IMR-90 (cell line): Measurements from ENCODE around the gene ST3GAL4. TPM values are rescaled to one million over a fixed set of nuclear protein-coding genes. Genes with fewer than 3 reads are reported as not detected.

Experiments used
- ATAC-seq: fragments of 200-7000 bp; cut with Tn5 transposase; 2 replicates; pipeline ENCODE4 v1.9.1; 2020; ENCODE audit warnings: low read depth, mild to moderate bottlenecking, moderate library complexity
- BruUV-seq: library from RNA; stranded (reverse); fragments of 400-500 nt; replicated peaks from 2 replicates; lab custom pipeline; 2021; lab: Mats Ljungman, UMichigan
- CTCF ChIA-PET: fragments of 300-600 bp; formaldehyde crosslinking; extraction: SDS; loops from one replicate; lab custom pipeline; 2021; ENCODE audit warnings: antibody characterized with exemption; lab: Yijun Ruan, JAX
- POLR2A ChIA-PET: fragments of 300-600 bp; sonication (Branson Sonifier 250); formaldehyde crosslinking; loops from one replicate; lab custom pipeline; 2022; ENCODE audit warnings: antibody characterized with exemption; ENCODE audit not compliant: unreplicated experiment; lab: Charles Lee
- DNase-seq: peaks from one replicate; pipeline ENCODE4 v3.0.0; 2013
- H2AFZ ChIP-seq: replicated peaks from 2 replicates; pipeline ENCODE3; 2013; ENCODE audit warnings: low read length, mild to moderate bottlenecking; ENCODE audit not compliant: poor library complexity
- H2AK5ac ChIP-seq: 2 replicates; pipeline ENCODE4 v1.6.1; 2013; ENCODE audit warnings: low read depth, low read length, inconsistent platforms
- H2AK9ac ChIP-seq: replicated peaks from 2 replicates; pipeline ENCODE3; 2013; ENCODE audit warnings: mild to moderate bottlenecking, low read depth, low read length, moderate library complexity; ENCODE audit not compliant: poor library complexity
- H2BK120ac ChIP-seq: 2 replicates; pipeline ENCODE4 v1.6.1; 2013; ENCODE audit warnings: low read depth, low read length, inconsistent platforms
- H2BK15ac ChIP-seq: 3 replicates; pipeline ENCODE4 v1.6.1; 2013; ENCODE audit warnings: low read depth, low read length, inconsistent platforms
- H2BK20ac ChIP-seq: 2 replicates; pipeline ENCODE4 v1.6.1; 2013; ENCODE audit warnings: low read depth, mild to moderate bottlenecking, inconsistent platforms, low read length, moderate library complexity
- H2BK5ac ChIP-seq: 2 replicates; pipeline ENCODE4 v1.6.1; 2013; ENCODE audit warnings: mild to moderate bottlenecking, low read depth, low read length, inconsistent platforms; ENCODE audit not compliant: poor library complexity, severe bottlenecking
- H3K14ac ChIP-seq: replicated peaks from 2 replicates; pipeline ENCODE4 v1.6.1; 2013; ENCODE audit warnings: low read depth, low read length, inconsistent platforms
- H3K18ac ChIP-seq: 2 replicates; pipeline ENCODE4 v1.6.1; 2013; ENCODE audit warnings: low read depth, low read length, control low read depth
- H3K23ac ChIP-seq: 2 replicates; pipeline ENCODE4 v1.6.1; 2013; ENCODE audit warnings: low read depth, low read length, inconsistent platforms
- H3K27ac ChIP-seq: 2 replicates; pipeline ENCODE4 v1.5.1; 2013; ENCODE audit warnings: mild to moderate bottlenecking, control low read depth, low read length; ENCODE audit not compliant: insufficient read depth
- H3K27me3 ChIP-seq: 2 replicates; pipeline ENCODE4 v1.6.1; 2013; ENCODE audit warnings: low read length; ENCODE audit not compliant: control insufficient read depth, insufficient read depth
- H3K36me3 ChIP-seq: 2 replicates; pipeline ENCODE4 v1.6.1; 2013; ENCODE audit warnings: low read length, mixed read lengths; ENCODE audit not compliant: control insufficient read depth, insufficient read depth
- H3K4ac ChIP-seq: 2 replicates; pipeline ENCODE4 v1.6.1; 2013; ENCODE audit warnings: low read depth, low read length, inconsistent platforms
- H3K4me1 ChIP-seq: 2 replicates; pipeline ENCODE4 v1.6.1; 2013; ENCODE audit warnings: low read length, mixed read lengths; ENCODE audit not compliant: control insufficient read depth, insufficient read depth
- H3K4me2 ChIP-seq: 2 replicates; pipeline ENCODE4 v1.6.1; 2013; ENCODE audit warnings: low read depth, mild to moderate bottlenecking, control low read depth, low read length, moderate library complexity
- H3K4me3 ChIP-seq: 2 replicates; pipeline ENCODE4 v1.5.1; 2013; ENCODE audit warnings: low read depth, mild to moderate bottlenecking, control low read depth, low read length, moderate library complexity; ENCODE audit not compliant: insufficient read depth
- H3K56ac ChIP-seq: 2 replicates; pipeline ENCODE4 v1.6.1; 2013; ENCODE audit warnings: low read length, inconsistent platforms; ENCODE audit not compliant: insufficient read depth; ENCODE audit errors: extremely low read depth
- H3K79me1 ChIP-seq, 2 experiments: 2 replicates each; pipeline ENCODE4 v1.6.1; 2013; ENCODE audit warnings: low read length in 2 of 2, inconsistent platforms in 1 of 2, low read depth in 1 of 2
- H3K9ac ChIP-seq: 2 replicates; pipeline ENCODE4 v1.6.1; 2013; ENCODE audit warnings: low read depth, low read length, control low read depth
- H3K9me1 ChIP-seq: 2 replicates; pipeline ENCODE4 v1.6.1; 2013; ENCODE audit warnings: low read length, inconsistent platforms; ENCODE audit not compliant: insufficient read depth
- H3K9me3 ChIP-seq: 2 replicates; pipeline ENCODE4 v1.6.1; 2013; ENCODE audit warnings: low read length; ENCODE audit not compliant: control insufficient read depth, insufficient read depth
- H4K20me1 ChIP-seq: 2 replicates; pipeline ENCODE4 v1.6.1; 2013; ENCODE audit warnings: low read length, inconsistent platforms; ENCODE audit not compliant: insufficient read depth
- H4K5ac ChIP-seq: 2 replicates; pipeline ENCODE4 v1.6.1; 2013; ENCODE audit warnings: mild to moderate bottlenecking, low read depth, low read length, control low read depth
- H4K8ac ChIP-seq, 2 experiments: 2 replicates each; pipeline ENCODE4 v1.6.1; 2013; ENCODE audit warnings: low read depth in 2 of 2, low read length in 2 of 2, control low read depth in 1 of 2, inconsistent platforms in 1 of 2
- H4K91ac ChIP-seq: 2 replicates; pipeline ENCODE4 v1.6.1; 2013; ENCODE audit warnings: low read depth, low read length, inconsistent platforms; ENCODE audit not compliant: insufficient read depth
- BHLHE40 ChIP-seq: fragments of 150-350 bp; IDR thresholded peaks from 2 replicates; pipeline ENCODE4 v1.6.1; 2016; ENCODE audit warnings: mild to moderate bottlenecking, low read depth, low read length
- CEBPB ChIP-seq: IDR thresholded peaks from 2 replicates; pipeline ENCODE4 v1.6.1; 2012; ENCODE audit warnings: low read depth, low read length, improper control_type of control experiment
- CHD1 ChIP-seq: IDR thresholded peaks from 2 replicates; pipeline ENCODE4 v1.6.1; 2012; ENCODE audit warnings: low read depth, low read length, improper control_type of control experiment
- FOS ChIP-seq: fragments of 150-350 bp; IDR thresholded peaks from 2 replicates; pipeline ENCODE4 v1.6.1; 2016; ENCODE audit warnings: low read depth, low read length
- MAFK ChIP-seq: IDR thresholded peaks from 2 replicates; pipeline ENCODE4 v1.6.1; 2012; ENCODE audit warnings: low read depth, low read length, improper control_type of control experiment
- MAZ ChIP-seq: IDR thresholded peaks from 2 replicates; pipeline ENCODE4 v1.6.1; 2012; ENCODE audit warnings: low read depth, mild to moderate bottlenecking, low read length, improper control_type of control experiment, moderate library complexity, borderline replicate concordance
- MXI1 ChIP-seq: IDR thresholded peaks from 2 replicates; pipeline ENCODE4 v1.6.1; 2012; ENCODE audit warnings: low read depth, mild to moderate bottlenecking, low read length, moderate library complexity, borderline replicate concordance
- NFE2L2 ChIP-seq: fragments of 150-350 bp; IDR thresholded peaks from 2 replicates; pipeline ENCODE4 v1.6.1; 2016; ENCODE audit warnings: low read depth, mild to moderate bottlenecking, low read length
- POLR2A ChIP-seq: IDR thresholded peaks from 2 replicates; pipeline ENCODE4 v1.6.1; 2012; ENCODE audit warnings: mild to moderate bottlenecking, low read depth, low read length
- RAD21 ChIP-seq: IDR thresholded peaks from 2 replicates; pipeline ENCODE4 v1.6.1; 2012; ENCODE audit warnings: low read length, improper control_type of control experiment
- RCOR1 ChIP-seq: IDR thresholded peaks from 2 replicates; pipeline ENCODE4 v1.6.1; 2012; ENCODE audit warnings: mild to moderate bottlenecking, low read length, improper control_type of control experiment; ENCODE audit not compliant: insufficient replicate concordance
- RFX5 ChIP-seq: IDR thresholded peaks from 2 replicates; pipeline ENCODE4 v1.8.0; 2012; ENCODE audit warnings: low read depth, mild to moderate bottlenecking, low read length, moderate library complexity
- SMC3 ChIP-seq: fragments of 150-350 bp; IDR thresholded peaks from 2 replicates; pipeline ENCODE4 v1.6.1; 2016; ENCODE audit warnings: low read depth, mild to moderate bottlenecking, antibody characterized with exemption, low read length, moderate library complexity
- WGBS, 2 experiments: methylation state at CpG; one replicate each; pipeline versions ENCODE4 v1.1.5 to v1.1.7; 2013; ENCODE audit warnings: missing lambda C conversion rate in 2 of 2; ENCODE audit not compliant: insufficient read length in 1 of 2; ENCODE audit errors: extremely low coverage in 2 of 2; 5-methylcytosine and 5-hydroxymethylcytosine counted together
- dilution Hi-C: fragments of 300-500 bp; cut with HindIII; formaldehyde crosslinking; loops from one replicate; pipeline ENCODE4 v1.14.3; 2018; ENCODE audit warnings: low sequenced_read_pairs; ENCODE audit not compliant: unreplicated experiment
- in situ Hi-C: fragments of 300-500 bp; cut with MboI; formaldehyde crosslinking; loops from 3 replicates; pipeline ENCODE4 v1.14.3; 2019; ENCODE audit warnings: low sequenced_read_pairs, inconsistent platforms, mixed read lengths
- intact Hi-C: fragments of 100-400 bp; cut with micrococcal nuclease; formaldehyde crosslinking; loops from 2 replicates; pipeline ENCODE4 v1.10.0; 2022
- polyA plus RNA-seq, 3 experiments: library from polyadenylated mRNA; depleted of rRNA; stranded (reverse); fragments of >200 nt; gene quantifications; 2 replicates each; pipeline ENCODE4 v1.2.3, GENCODE V29; 2012; ENCODE audit warnings: low replicate concordance in 1 of 3
- total RNA-seq: library from RNA; depleted of rRNA; stranded (reverse); fragments of >200 nt; gene quantifications from 2 replicates; pipeline ENCODE4 v1.2.3, GENCODE V29; 2012
- TF ChIP-seq, protein P1 (sequence below): conservative IDR thresholded peaks from 2 replicates; pipeline ENCODE4 v1.5.1; 2012; ENCODE audit warnings: mild to moderate bottlenecking, low read depth, low read length, improper control_type of control experiment
- TF ChIP-seq, protein P2 (sequence below): fragments of 150-350 bp; IDR thresholded peaks from 2 replicates; pipeline ENCODE4 v1.6.1; 2016; ENCODE audit warnings: low read depth, mild to moderate bottlenecking, low read length, moderate library complexity, borderline replicate concordance
- TF ChIP-seq, protein P3 (sequence below): fragments of 150-350 bp; IDR thresholded peaks from 2 replicates; pipeline ENCODE4 v1.6.1; 2017; ENCODE audit warnings: mild to moderate bottlenecking, antibody characterized with exemption, low read length, low read depth

The ST3GAL4 gene
- total and polyA plus RNA-seq, 2 of the 4 experiments (the other 2 are of a cell fraction), result 17.0 to 19.7 TPM

DNA sequence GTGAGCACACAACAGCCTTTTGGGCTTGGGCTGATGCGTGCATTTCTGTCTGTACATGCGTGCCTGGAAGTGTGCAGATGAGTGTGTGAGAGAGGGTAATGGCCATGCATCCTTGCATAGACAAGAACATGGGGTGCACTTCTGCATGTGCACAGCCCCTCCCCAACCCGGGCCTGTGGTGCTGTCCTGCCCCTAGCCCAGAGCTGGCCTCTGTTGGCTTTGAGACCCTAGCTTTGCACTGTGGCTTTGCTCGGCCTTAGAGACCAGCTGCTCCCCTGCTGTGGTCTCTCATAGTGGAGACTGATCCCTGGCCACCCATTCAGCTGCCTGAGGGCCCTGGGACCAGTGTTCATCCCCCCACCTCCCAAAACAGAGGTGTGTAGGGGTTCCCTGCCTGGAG lies 25.4 kb downstream of the ST3GAL4 start:
- intact Hi-C loops (no loop called here), in situ Hi-C loops (no loop called here), dilution Hi-C loops (no loop called here)
- Histone ChIP-seq H3K9me1 (peaks cover 1% of the 10 kb centered on the region), H3K4me2 (no peak overlapping the region), H3K9ac (no peak overlapping the region), H3K27ac (no peak overlapping the region), H2AK5ac (no peak overlapping the region), H3K9me3 (no peaks in the 10 kb centered on the region), H3K79me1 (peaks cover 17 to 31% of the 10 kb centered on the region in 2 experiments), H3K4me3 (no peak overlapping the region), H3K36me3 (no peaks in the 10 kb centered on the region), H3K4me1 (no peaks in the 10 kb centered on the region), H4K91ac (no peak overlapping the region), H2AK9ac (no peak overlapping the region), H3K27me3 (no peaks in the 10 kb centered on the region), H2BK120ac (no peak overlapping the region), H2BK5ac (no peak overlapping the region), H2BK20ac (no peak overlapping the region), H2BK15ac (no peak overlapping the region), H3K56ac (no peak overlapping the region), H4K8ac (no peak overlapping the region), H3K18ac (no peak overlapping the region), H4K5ac (no peak overlapping the region), H2AFZ (peak overlapping the region; percentile 21), H3K23ac (no peak overlapping the region), H3K14ac (no peak overlapping the region), H4K20me1 (peaks cover 15% of the 10 kb centered on the region), H3K4ac (no peak overlapping the region)
- TF ChIP-seq CEBPB (no peak), BHLHE40 (no peak), POLR2A (no peak), RAD21 (no peak), CHD1 (no peak), SMC3 (no peak), NFE2L2 (no peak), FOS (no peak), RCOR1 (no peak), MXI1 (no peak), MAFK (no peak), MAZ (no peak), RFX5 (no peak)
- TF ChIP-seq, protein P1, sequence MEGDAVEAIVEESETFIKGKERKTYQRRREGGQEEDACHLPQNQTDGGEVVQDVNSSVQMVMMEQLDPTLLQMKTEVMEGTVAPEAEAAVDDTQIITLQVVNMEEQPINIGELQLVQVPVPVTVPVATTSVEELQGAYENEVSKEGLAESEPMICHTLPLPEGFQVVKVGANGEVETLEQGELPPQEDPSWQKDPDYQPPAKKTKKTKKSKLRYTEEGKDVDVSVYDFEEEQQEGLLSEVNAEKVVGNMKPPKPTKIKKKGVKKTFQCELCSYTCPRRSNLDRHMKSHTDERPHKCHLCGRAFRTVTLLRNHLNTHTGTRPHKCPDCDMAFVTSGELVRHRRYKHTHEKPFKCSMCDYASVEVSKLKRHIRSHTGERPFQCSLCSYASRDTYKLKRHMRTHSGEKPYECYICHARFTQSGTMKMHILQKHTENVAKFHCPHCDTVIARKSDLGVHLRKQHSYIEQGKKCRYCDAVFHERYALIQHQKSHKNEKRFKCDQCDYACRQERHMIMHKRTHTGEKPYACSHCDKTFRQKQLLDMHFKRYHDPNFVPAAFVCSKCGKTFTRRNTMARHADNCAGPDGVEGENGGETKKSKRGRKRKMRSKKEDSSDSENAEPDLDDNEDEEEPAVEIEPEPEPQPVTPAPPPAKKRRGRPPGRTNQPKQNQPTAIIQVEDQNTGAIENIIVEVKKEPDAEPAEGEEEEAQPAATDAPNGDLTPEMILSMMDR, result no peak
- TF ChIP-seq, protein P2, sequence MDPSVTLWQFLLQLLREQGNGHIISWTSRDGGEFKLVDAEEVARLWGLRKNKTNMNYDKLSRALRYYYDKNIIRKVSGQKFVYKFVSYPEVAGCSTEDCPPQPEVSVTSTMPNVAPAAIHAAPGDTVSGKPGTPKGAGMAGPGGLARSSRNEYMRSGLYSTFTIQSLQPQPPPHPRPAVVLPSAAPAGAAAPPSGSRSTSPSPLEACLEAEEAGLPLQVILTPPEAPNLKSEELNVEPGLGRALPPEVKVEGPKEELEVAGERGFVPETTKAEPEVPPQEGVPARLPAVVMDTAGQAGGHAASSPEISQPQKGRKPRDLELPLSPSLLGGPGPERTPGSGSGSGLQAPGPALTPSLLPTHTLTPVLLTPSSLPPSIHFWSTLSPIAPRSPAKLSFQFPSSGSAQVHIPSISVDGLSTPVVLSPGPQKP, result no peak
- TF ChIP-seq, protein P3, sequence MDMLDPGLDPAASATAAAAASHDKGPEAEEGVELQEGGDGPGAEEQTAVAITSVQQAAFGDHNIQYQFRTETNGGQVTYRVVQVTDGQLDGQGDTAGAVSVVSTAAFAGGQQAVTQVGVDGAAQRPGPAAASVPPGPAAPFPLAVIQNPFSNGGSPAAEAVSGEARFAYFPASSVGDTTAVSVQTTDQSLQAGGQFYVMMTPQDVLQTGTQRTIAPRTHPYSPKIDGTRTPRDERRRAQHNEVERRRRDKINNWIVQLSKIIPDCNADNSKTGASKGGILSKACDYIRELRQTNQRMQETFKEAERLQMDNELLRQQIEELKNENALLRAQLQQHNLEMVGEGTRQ, result no peak
- ChIA-PET POLR2A (no interaction called here), CTCF (no interaction called here)
- BruUV-seq, result no TSS peak
- DNase-seq (no peak), ATAC-seq (no peak)
- WGBS, 2 experiments, result 80% methylated on average over 1 of the region's 4 CpGs; no CpG with 5 or more reads in 1 of the 2 experiments
